HepG2 (cell line): Measurements from ENCODE around the gene ZFP69B. TPM values are rescaled to one million over a fixed set of nuclear protein-coding genes. Genes with fewer than 3 reads are reported as not detected.
A peak's percentile ranks its signal among the peaks of the same experiment; 100 is the strongest.

Source experiments
- ARID2 ChIP-seq: sonication (generic); formaldehyde crosslinking; IDR thresholded peaks from 2 replicates; pipeline ENCODE4 v1.8.1; 2022; ENCODE audit warnings: mild to moderate bottlenecking, missing genetic modification reagents, borderline replicate concordance
- DZIP1 ChIP-seq: sonication (generic); formaldehyde crosslinking; IDR thresholded peaks from 2 replicates; pipeline ENCODE4 v1.5.0; 2020; ENCODE audit warnings: mild to moderate bottlenecking, missing genetic modification reagents
- KDM5B ChIP-seq: sonication (generic); formaldehyde crosslinking; IDR thresholded peaks from 2 replicates; pipeline ENCODE4 v1.4.0; 2020; ENCODE audit warnings: missing genetic modification reagents, mild to moderate bottlenecking, borderline replicate concordance
- MNT ChIP-seq: fragments of 450-650 bp; IDR thresholded peaks from 2 replicates; pipeline ENCODE4 v1.6.1; 2016
- NR2F6 ChIP-seq, 2 experiments: IDR thresholded peaks; 2 replicates each; pipeline ENCODE4 v1.6.1; 2016; ENCODE audit warnings: antibody characterized with exemption in 1 of 2, mild to moderate bottlenecking in 1 of 2
- PATZ1 ChIP-seq: sonication (generic); formaldehyde crosslinking; IDR thresholded peaks from 2 replicates; pipeline ENCODE4 v1.4.0; 2020; ENCODE audit warnings: missing genetic modification reagents
- RFXANK ChIP-seq: IDR thresholded peaks from 2 replicates; pipeline ENCODE4 v1.6.1; 2016
- SMAD9 ChIP-seq: sonication (generic); formaldehyde crosslinking; IDR thresholded peaks from 2 replicates; pipeline ENCODE4 v1.5.1; 2020; ENCODE audit warnings: mild to moderate bottlenecking, missing genetic modification reagents
- SMYD3 ChIP-seq: sonication (generic); formaldehyde crosslinking; IDR thresholded peaks from 2 replicates; pipeline ENCODE4 v1.8.1; 2023; ENCODE audit warnings: mild to moderate bottlenecking, missing genetic modification reagents
- TBX2 ChIP-seq: sonication (generic); formaldehyde crosslinking; IDR thresholded peaks from 2 replicates; pipeline ENCODE4 v1.5.0; 2020; ENCODE audit warnings: missing genetic modification reagents, mild to moderate bottlenecking, borderline replicate concordance
- ZNF382 ChIP-seq: sonication (generic); formaldehyde crosslinking; IDR thresholded peaks from 2 replicates; pipeline ENCODE4 v1.5.0; 2020; ENCODE audit warnings: missing genetic modification reagents, mild to moderate bottlenecking, borderline replicate concordance
- ZNF432 ChIP-seq: sonication (generic); formaldehyde crosslinking; IDR thresholded peaks from 2 replicates; pipeline ENCODE4 v1.5.0; 2020; ENCODE audit warnings: missing genetic modification reagents, mild to moderate bottlenecking, borderline replicate concordance
- ZNF770 ChIP-seq: sonication (generic); formaldehyde crosslinking; IDR thresholded peaks from 2 replicates; pipeline ENCODE4 v1.5.0; 2020; ENCODE audit warnings: mild to moderate bottlenecking, missing genetic modification reagents
- ZNF816 ChIP-seq: sonication (generic); formaldehyde crosslinking; IDR thresholded peaks from 2 replicates; pipeline ENCODE4 v1.8.0; 2022; ENCODE audit warnings: missing genetic modification reagents, mild to moderate bottlenecking, borderline replicate concordance
- ZNF878 ChIP-seq: sonication (generic); formaldehyde crosslinking; IDR thresholded peaks from 2 replicates; pipeline ENCODE4 v1.8.1; 2023; ENCODE audit warnings: mild to moderate bottlenecking, missing genetic modification reagents, moderate library complexity
- polyA plus RNA-seq, 8 experiments: library from polyadenylated mRNA; depleted of rRNA in 3 of 8; stranded (reverse) in 7 of 8; unstranded in 1 of 8; fragments of >200 nt; fragmentation: Illumina TruSeq in 4 of 8; extraction: Trizol in 4 of 8; gene quantifications; 2 replicates each; pipeline versions ENCODE4 v1.2.1 to v1.2.3, GENCODE V29; 2011 to 2016; ENCODE audit warnings: low read depth in 4 of 8, missing spikeins in 1 of 8, mixed read lengths in 1 of 8; ENCODE audit not compliant: insufficient read depth in 1 of 8
- total RNA-seq, 5 experiments: library from RNA; depleted of rRNA; stranded (reverse); fragments of >200 nt; fragmentation: Illumina TruSeq; extraction: Trizol; gene quantifications; 2 replicates each; pipeline ENCODE4 v1.2.3, GENCODE V29; 2016; ENCODE audit warnings: low read depth in 1 of 5

Gene ZFP69B
- total and polyA plus RNA-seq, 2 of the 13 experiments (the other 11 are each of a cell fraction or from before 2014, with no cell fraction given) = 4.6 to 7.7 TPM

GRCh38 chr1:40476924-40477677 lies 26.8 kb downstream of the ZFP69B start, which contains the start of gene ZFP69 (continued):
- TF ChIP-seq DZIP1 (CRISPR knock-in tag) (peak; percentile 53; the same call in 1 of the 2 replicates), ARID2 (CRISPR knock-in tag) (no peak), SMYD3 (CRISPR knock-in tag) (0 out of 2 replicates have a peak, but pooled peaks have one; percentile 54), NR2F6 (IDR thresholded peaks at IDR 0.05) (no peak), NR2F6 (CRISPR knock-in tag; IDR thresholded peaks at IDR 0.05) (no peak), TBX2 (CRISPR knock-in tag) (peak; percentile 55; the same call in 1 of the 2 replicates), PATZ1 (CRISPR knock-in tag) (peak; percentile 78), ZNF878 (CRISPR knock-in tag) (no peak), MNT (no peak), SMAD9 (CRISPR knock-in tag) (no peak), RFXANK (CRISPR knock-in tag) (no peak), ZNF432 (CRISPR knock-in tag) (no peak), ZNF770 (CRISPR knock-in tag) (0 out of 2 replicates have a peak, but pooled peaks have one; percentile 20), ZNF816 (CRISPR knock-in tag) (no peak), KDM5B (peak; percentile 69; the same call in 1 of the 2 replicates), ZNF382 (no peak)
